ENCODE measurements around the gene NADSYN1. TPM values are rescaled to one million over a fixed set of nuclear protein-coding genes. Genes with fewer than 3 reads are reported as not detected.

The NADSYN1 gene
- total and polyA plus RNA-seq, 2 of the 13 experiments (the other 11 are each of a cell fraction or from before 2014, with no cell fraction given) = 35.7 to 51.5 TPM

DNA sequence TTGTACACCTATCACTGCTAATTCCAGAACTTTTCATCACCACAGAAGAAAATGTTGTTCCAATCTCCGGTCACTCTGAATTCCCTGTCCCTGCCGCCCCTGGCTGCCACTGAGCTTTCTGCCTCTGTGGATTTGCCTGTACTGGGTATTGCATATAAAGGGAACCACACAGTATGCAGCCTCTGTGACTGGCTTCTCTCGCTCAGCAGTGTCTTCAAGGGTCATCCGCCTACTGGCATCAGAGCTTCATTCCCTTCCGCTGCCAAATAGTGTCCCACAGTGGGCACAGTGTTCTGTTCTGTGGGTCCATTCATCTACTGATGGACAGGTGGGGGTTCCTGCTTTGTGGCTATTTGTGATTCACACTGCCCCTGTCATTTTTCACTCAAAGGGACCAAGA lies 10.1 kb upstream of the NADSYN1 start:
- H3K9me3 ChIP-seq (ENCODE audit: low read length) = no peaks in the 10 kb centered on the region
- no TSS peak for BruUV-seq (replicated peaks)
- WGBS (ENCODE audit: low lambda C conversion rate) = 99% methylated on average over 5 of the region's 5 CpGs
- intact Hi-C loops (cut with micrococcal nuclease; ENCODE audit: unreplicated experiment) (no loop called here), in situ Hi-C loops (cut with HindIII; ENCODE audit: extremely low pct_ligation_motif_present, low pct_unique_long_range_greater_than_20kb) (no loop called here)
- H2AFZ ChIP-seq (ENCODE audit: low read length) = no peak overlapping the region
- peaks cover 29% of the 10 kb centered on the region for H3K79me2 ChIP-seq (ENCODE audit: insufficient read depth, low read length)
- ChIA-PET POLR2A (no interaction called here), CTCF (ENCODE audit: low intra/inter-chr PET ratio, low total read pairs) (no interaction called here)
- H3K4me2 ChIP-seq (ENCODE audit: low read depth, low read length) = no peak overlapping the region
- no peak for TF ChIP-seq ZNF777 (CRISPR knock-in tag; IDR thresholded peaks at IDR 0.05)
- FAIRE-seq (no peak), ATAC-seq (no peak), DNase-seq (ENCODE audit: low spot score) (no peak)
- peaks cover 29% of the 10 kb centered on the region for H3K4me1 ChIP-seq (ENCODE audit: insufficient read depth, low read length)
- H4K20me1 ChIP-seq (ENCODE audit: insufficient read depth, low read length) = peaks cover 35% of the 10 kb centered on the region
- no peaks in the 10 kb centered on the region for H3K27me3 ChIP-seq (ENCODE audit: control insufficient read depth in 1 of 2, insufficient read depth in 2 of 2, low read length in 2 of 2)
- peaks cover 39 to 84% of the 10 kb centered on the region in 2 experiments for H3K36me3 ChIP-seq (replicated peaks in 1 of 2; ENCODE audit: control insufficient read depth in 1 of 2, insufficient read depth in 2 of 2, low read length in 2 of 2)
- H3K27ac ChIP-seq (ENCODE audit: extremely low read length, insufficient read depth, low read length) = no peak overlapping the region
- H3K4me3 ChIP-seq (replicated peaks in 1 of 3; ENCODE audit: insufficient read depth in 1 of 3, low read depth in 2 of 3, low read length in 3 of 3) = no peak overlapping the region
- H3K9ac ChIP-seq (ENCODE audit: insufficient read depth, low read depth, low read length) = no peak overlapping the region

DNA sequence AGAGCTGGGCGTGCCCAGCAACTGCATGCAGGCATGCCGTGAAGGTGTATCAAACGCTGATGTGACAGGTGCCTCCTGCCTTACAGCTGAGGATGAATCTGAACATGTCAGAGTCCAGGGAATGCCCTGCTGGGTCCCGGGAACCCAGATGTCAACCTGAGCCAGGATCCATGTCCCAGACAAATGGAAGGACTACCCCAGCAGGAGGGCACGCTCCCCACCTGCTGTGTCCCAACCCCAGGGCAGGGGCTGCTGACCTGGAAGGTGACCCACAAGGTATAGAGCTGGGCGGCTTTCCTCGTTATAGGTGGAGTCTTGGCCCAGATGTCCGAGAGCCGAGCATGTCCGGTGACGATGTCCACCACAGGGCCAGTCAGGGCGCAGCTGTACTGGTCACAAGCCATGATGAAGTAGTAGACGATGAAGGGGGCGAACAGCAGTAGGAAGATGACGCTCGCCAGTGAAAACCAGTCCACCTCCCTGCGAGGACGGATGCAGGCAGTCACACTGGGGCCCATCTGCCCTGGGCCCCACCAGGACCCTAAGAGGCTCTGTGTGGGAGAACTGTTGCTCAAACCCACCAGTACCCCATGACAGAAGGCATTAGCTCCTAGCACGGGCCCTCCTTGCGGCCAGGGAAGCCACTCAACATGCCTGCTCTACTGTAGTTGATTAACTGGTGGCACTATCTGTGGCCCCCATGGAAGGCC lies 9.1 kb upstream of the NADSYN1 start:
- H3K4me1 ChIP-seq (ENCODE audit: insufficient read depth, low read length) = peaks cover 29% of the 10 kb centered on the region
- no peak overlapping the region for H2AFZ ChIP-seq (ENCODE audit: low read length)
- H3K4me2 ChIP-seq (ENCODE audit: low read depth, low read length) = no peak overlapping the region
- no peak overlapping the region for H3K27ac ChIP-seq (ENCODE audit: extremely low read length, insufficient read depth, low read length)
- DNase-seq (ENCODE audit: low spot score) (no peak), FAIRE-seq (no peak), ATAC-seq (no peak)
- intact Hi-C loops (cut with micrococcal nuclease; ENCODE audit: unreplicated experiment) = no loop called here
- BruUV-seq (replicated peaks) = no TSS peak
- H3K79me2 ChIP-seq (ENCODE audit: insufficient read depth, low read length) = peaks cover 32% of the 10 kb centered on the region
- peaks cover 31% of the 10 kb centered on the region for H4K20me1 ChIP-seq (ENCODE audit: insufficient read depth, low read length)
- in situ Hi-C loops (cut with HindIII; ENCODE audit: extremely low pct_ligation_motif_present, low pct_unique_long_range_greater_than_20kb) = no loop called here
- TF ChIP-seq ZSCAN12 (CRISPR knock-in tag; IDR thresholded peaks at IDR 0.05) (no peak), SALL1 (CRISPR knock-in tag; IDR thresholded peaks at IDR 0.05) (0 out of 2 replicates have a peak, but pooled peaks have one; percentile 8), ZNF468 (CRISPR knock-in tag; IDR thresholded peaks at IDR 0.05) (no peak), RBFOX2 (IDR thresholded peaks at IDR 0.05; ENCODE audit: low read depth, low read length) (0 out of 2 replicates have a peak, but pooled peaks have one; percentile 29)
- H3K4me3 ChIP-seq (replicated peaks in 1 of 3; ENCODE audit: insufficient read depth in 1 of 3, low read depth in 2 of 3, low read length in 3 of 3) = no peak overlapping the region; a peak in 1 of 6 replicates
- 100% methylated on average over 6 of the region's 20 CpGs for WGBS (ENCODE audit: low lambda C conversion rate)
- no peak overlapping the region for H3K9ac ChIP-seq (ENCODE audit: insufficient read depth, low read depth, low read length)
- H3K9me3 ChIP-seq (ENCODE audit: low read length) = no peaks in the 10 kb centered on the region
- H3K27me3 ChIP-seq (ENCODE audit: control insufficient read depth in 1 of 2, insufficient read depth in 2 of 2, low read length in 2 of 2) = no peaks in the 10 kb centered on the region
- CTCF ChIA-PET (ENCODE audit: low intra/inter-chr PET ratio, low total read pairs) = no interaction called here
- H3K36me3 ChIP-seq (replicated peaks in 1 of 2; ENCODE audit: control insufficient read depth in 1 of 2, insufficient read depth in 2 of 2, low read length in 2 of 2) = peaks cover 31 to 73% of the 10 kb centered on the region in 2 experiments
- POLR2A ChIA-PET = no interaction called here
